Mesodermal cell (in vitro differentiated cells): ENCODE results near the gene EPGN.

Experiments used
- H3K27ac ChIP-seq: 2 replicates; pipeline ENCODE4 v1.7.0; 2013; ENCODE audit warnings: mild to moderate bottlenecking, low read depth, low read length, moderate library complexity; ENCODE audit not compliant: severe bottlenecking
- H3K36me3 ChIP-seq: 2 replicates; pipeline ENCODE4 v1.7.1; 2013; ENCODE audit warnings: mild to moderate bottlenecking, low read length, moderate library complexity; ENCODE audit not compliant: control insufficient read depth, insufficient read depth
- H3K4me1 ChIP-seq: one replicate; pipeline ENCODE4 v1.7.1; 2013; ENCODE audit warnings: mild to moderate bottlenecking, low read length; ENCODE audit not compliant: insufficient read depth, control insufficient read depth, poor library complexity, severe bottlenecking
- H3K4me3 ChIP-seq: 2 replicates; pipeline ENCODE4 v1.7.0; 2013; ENCODE audit warnings: low read length, control low read depth, mild to moderate bottlenecking; ENCODE audit not compliant: insufficient read depth, poor library complexity, severe bottlenecking; ENCODE audit errors: extremely low read depth
- H3K9me3 ChIP-seq: 2 replicates; pipeline ENCODE4 v1.7.1; 2013; ENCODE audit warnings: mild to moderate bottlenecking, low read length, moderate library complexity; ENCODE audit not compliant: control insufficient read depth
- WGBS, 2 experiments: methylation state at CpG; one replicate each; pipeline ENCODE4 v1.1.5; 2013; ENCODE audit warnings: missing lambda C conversion rate in 2 of 2; ENCODE audit not compliant: insufficient coverage in 2 of 2; 5-methylcytosine and 5-hydroxymethylcytosine counted together

The EPGN gene

GRCh38 chr4:74365761-74366160 lies 57.5 kb downstream of the EPGN start:
- H3K4me1 ChIP-seq: peaks cover 4% of the 10 kb centered on the region
- no peak overlapping the region for H3K27ac ChIP-seq
- no peaks in the 10 kb centered on the region for H3K9me3 ChIP-seq
- H3K36me3 ChIP-seq: no peaks in the 10 kb centered on the region
- H3K4me3 ChIP-seq: no peak overlapping the region
- 0 to 11% methylated on average over 7 of the region's 11 CpGs for WGBS, 2 experiments
